H9 (cell line): ENCODE data around the gene DSCAM. TPM values are rescaled to one million over a fixed set of nuclear protein-coding genes. Genes with fewer than 3 reads are reported as not detected.

Experiments used
- DNase-seq: peaks from one replicate; pipeline ENCODE4 v3.0.0-alpha.2; 2017
- H2AFZ ChIP-seq: one replicate; pipeline ENCODE4 v1.6.1; 2013; ENCODE audit warnings: mild to moderate bottlenecking, low read length, control low read depth, moderate library complexity
- H2AK5ac ChIP-seq: 2 replicates; pipeline ENCODE4 v1.6.1; 2013; ENCODE audit warnings: low read length, control low read depth, mixed read lengths; ENCODE audit not compliant: insufficient read length
- H2BK120ac ChIP-seq: one replicate; pipeline ENCODE4 v1.6.1; 2013; ENCODE audit warnings: low read depth, mild to moderate bottlenecking, low read length, control low read depth, inconsistent platforms; ENCODE audit not compliant: poor library complexity, severe bottlenecking
- H2BK12ac ChIP-seq: 2 replicates; pipeline ENCODE4 v1.6.1; 2013; ENCODE audit warnings: low read length, control low read depth, mixed read lengths, low read depth; ENCODE audit not compliant: insufficient read length
- H2BK15ac ChIP-seq: 2 replicates; pipeline ENCODE4 v1.6.1; 2013; ENCODE audit warnings: low read depth, low read length, control low read depth
- H2BK20ac ChIP-seq: one replicate; pipeline ENCODE4 v1.6.1; 2013; ENCODE audit warnings: low read depth, mild to moderate bottlenecking, low read length, control low read depth, inconsistent platforms; ENCODE audit not compliant: poor library complexity, severe bottlenecking
- H2BK5ac ChIP-seq: 2 replicates; pipeline ENCODE4 v1.6.1; 2013; ENCODE audit warnings: low read length, control low read depth, mixed read lengths; ENCODE audit not compliant: insufficient read length
- H3K14ac ChIP-seq: 2 replicates; pipeline ENCODE4 v1.6.1; 2013; ENCODE audit warnings: low read length, control low read depth; ENCODE audit not compliant: insufficient read depth
- H3K18ac ChIP-seq: 2 replicates; pipeline ENCODE4 v1.6.1; 2013; ENCODE audit warnings: low read depth, mild to moderate bottlenecking, mixed read lengths, low read length, control low read depth; ENCODE audit not compliant: insufficient read length
- H3K23ac ChIP-seq: 2 replicates; pipeline ENCODE4 v1.6.1; 2013; ENCODE audit warnings: low read length, control low read depth, mixed read lengths, low read depth; ENCODE audit not compliant: insufficient read length
- H3K23me2 ChIP-seq: 2 replicates; pipeline ENCODE4 v1.6.1; 2013; ENCODE audit warnings: low read depth, mild to moderate bottlenecking, mixed read lengths, low read length, control low read depth; ENCODE audit not compliant: insufficient read length, poor library complexity, severe bottlenecking
- H3K27ac ChIP-seq: 2 replicates; pipeline ENCODE4 v1.5.1; 2013; ENCODE audit warnings: low read length, control low read depth, mixed read lengths, low read depth; ENCODE audit not compliant: insufficient read length
- H3K27me3 ChIP-seq: 2 replicates; pipeline ENCODE4 v1.6.1; 2013; ENCODE audit warnings: low read length, control low read depth, inconsistent platforms; ENCODE audit not compliant: insufficient read depth
- H3K4ac ChIP-seq: 2 replicates; pipeline ENCODE4 v1.6.1; 2013; ENCODE audit warnings: low read depth, mild to moderate bottlenecking, control low read depth, inconsistent platforms, low read length, moderate library complexity
- H3K4me1 ChIP-seq: 2 replicates; pipeline ENCODE4 v1.6.1; 2013; ENCODE audit warnings: low read length, control low read depth, inconsistent platforms; ENCODE audit not compliant: insufficient read depth
- H3K4me2 ChIP-seq: 2 replicates; pipeline ENCODE4 v1.6.1; 2013; ENCODE audit warnings: low read length, control low read depth, mixed read lengths; ENCODE audit not compliant: insufficient read length, insufficient read depth
- H3K56ac ChIP-seq: 2 replicates; pipeline ENCODE4 v1.6.1; 2013; ENCODE audit warnings: low read depth, mild to moderate bottlenecking, mixed read lengths, low read length, control low read depth; ENCODE audit not compliant: insufficient read length
- H3K79me1 ChIP-seq: 2 replicates; pipeline ENCODE4 v1.6.1; 2013; ENCODE audit warnings: low read depth, mild to moderate bottlenecking, moderate library complexity, low read length, control low read depth, inconsistent platforms; ENCODE audit not compliant: insufficient read depth, poor library complexity, severe bottlenecking
- H3K79me2 ChIP-seq: 2 replicates; pipeline ENCODE4 v1.6.1; 2013; ENCODE audit warnings: low read length, control low read depth, inconsistent platforms; ENCODE audit not compliant: insufficient read depth
- H3K9ac ChIP-seq: 2 replicates; pipeline ENCODE4 v1.6.1; 2013; ENCODE audit warnings: low read length, control low read depth, mixed read lengths; ENCODE audit not compliant: insufficient read length; ENCODE audit errors: extremely low read depth
- H3K9me3 ChIP-seq: one replicate; pipeline ENCODE4 v1.6.1; 2013; ENCODE audit warnings: low read depth, low read length, inconsistent platforms; ENCODE audit not compliant: control insufficient read depth
- H3T11ph ChIP-seq: one replicate; pipeline ENCODE4 v1.6.1; 2013; ENCODE audit warnings: mild to moderate bottlenecking, low read length, control low read depth, inconsistent platforms
- H4K20me1 ChIP-seq: one replicate; pipeline ENCODE4 v1.6.1; 2013; ENCODE audit not compliant: control insufficient read depth, insufficient read length, insufficient read depth
- H4K5ac ChIP-seq: 2 replicates; pipeline ENCODE4 v1.6.1; 2013; ENCODE audit warnings: low read depth, mild to moderate bottlenecking, mixed read lengths, low read length, control low read depth; ENCODE audit not compliant: insufficient read length
- H4K8ac ChIP-seq: replicated peaks from 2 replicates; pipeline ENCODE4 v1.6.1; 2013; ENCODE audit warnings: low read length, control low read depth, mixed read lengths, low read depth; ENCODE audit not compliant: insufficient read length
- H4K91ac ChIP-seq: 2 replicates; pipeline ENCODE4 v1.6.1; 2013; ENCODE audit warnings: low read depth, mild to moderate bottlenecking, moderate library complexity, mixed read lengths, low read length, control low read depth; ENCODE audit not compliant: insufficient read length
- H3K27ac Mint-ChIP-seq, 3 experiments: 2 replicates in 2 of 3; 3 replicates in 1 of 3; pipeline ENCODE4 v1.8.0; 2020 to 2021; ENCODE audit warnings: mixed read lengths in 3 of 3, mild to moderate bottlenecking in 1 of 3, moderate library complexity in 1 of 3
- H3K27me3 Mint-ChIP-seq: 2 replicates; pipeline ENCODE4 v1.8.0; 2021; ENCODE audit warnings: low read depth, mild to moderate bottlenecking, moderate library complexity, mixed read lengths
- H3K36me3 Mint-ChIP-seq, 3 experiments: 2 replicates in 2 of 3; 3 replicates in 1 of 3; pipeline ENCODE4 v1.8.0; 2020 to 2021; ENCODE audit warnings: low read depth in 3 of 3, mixed read lengths in 3 of 3; ENCODE audit not compliant: insufficient read depth in 1 of 3
- H3K4me1 Mint-ChIP-seq, 2 experiments: 2 replicates each; pipeline ENCODE4 v1.8.0; 2020; ENCODE audit warnings: mixed read lengths in 2 of 2
- H3K4me3 Mint-ChIP-seq, 2 experiments: 2 replicates in 1 of 2; 3 replicates in 1 of 2; pipeline ENCODE4 v1.8.0; 2020 to 2021; ENCODE audit warnings: mild to moderate bottlenecking in 2 of 2, mixed read lengths in 2 of 2, moderate library complexity in 1 of 2
- H3K9me3 Mint-ChIP-seq, 2 experiments: 2 replicates in 1 of 2; 3 replicates in 1 of 2; pipeline ENCODE4 v1.8.0; 2020; ENCODE audit warnings: mild to moderate bottlenecking in 2 of 2, mixed read lengths in 2 of 2, moderate library complexity in 1 of 2
- CTCF ChIP-seq: fragments of 200-600 bp; sonication (generic); conservative IDR thresholded peaks from 3 replicates; pipeline ENCODE4 v1.8.0; 2021; ENCODE audit warnings: antibody characterized with exemption, mild to moderate bottlenecking
- WGBS: extraction: QIAGEN DNeasy Blood & Tissue Kit; methylation state at CpG from one replicate; pipeline ENCODE4 v1.1.7; 2013; ENCODE audit warnings: missing lambda C conversion rate, low lambda C conversion rate, mixed read lengths; ENCODE audit not compliant: insufficient read length; ENCODE audit errors: extremely low coverage; 5-methylcytosine and 5-hydroxymethylcytosine counted together
- total RNA-seq: library from RNA; stranded (reverse); gene quantifications from 2 replicates; pipeline ENCODE4 v1.2.1, GENCODE V29; 2021

DSCAM gene
- total RNA-seq, 1 experiment from 2014 or later, result 0.17 TPM

- no peaks in the 10 kb centered on the region for H3K27me3 Mint-ChIP-seq
- H2AFZ ChIP-seq, result no peak overlapping the region
- H3K4me2 ChIP-seq, result no peak overlapping the region
- no peak overlapping the region for H4K8ac ChIP-seq
- peaks cover 3 to 5% of the 10 kb centered on the region in 2 experiments; a peak in 3 of 4 replicates for H3K4me1 Mint-ChIP-seq
- H3K27ac Mint-ChIP-seq, result no peak overlapping the region
- H3K18ac ChIP-seq, result no peak overlapping the region
- no peak overlapping the region for H2BK20ac ChIP-seq
- H2BK12ac ChIP-seq, result no peak overlapping the region
- no peak overlapping the region for H3T11ph ChIP-seq
- H3K27ac ChIP-seq, result no peak overlapping the region
- no peak overlapping the region for H3K9ac ChIP-seq
- H3K9me3 Mint-ChIP-seq, result peaks cover 18 to 26% of the 10 kb centered on the region in 2 experiments
- H3K9me3 ChIP-seq, result no peaks in the 10 kb centered on the region
- no peak overlapping the region for H2BK120ac ChIP-seq
- H3K79me2 ChIP-seq, result no peaks in the 10 kb centered on the region
- no peak overlapping the region for H3K56ac ChIP-seq
- H3K4me1 ChIP-seq, result no peaks in the 10 kb centered on the region
- DNase-seq, result no peak
- H3K23ac ChIP-seq, result no peak overlapping the region
- H3K79me1 ChIP-seq, result no peaks in the 10 kb centered on the region
- no peak overlapping the region for H3K14ac ChIP-seq
- H2BK15ac ChIP-seq, result no peak overlapping the region
- no peaks in the 10 kb centered on the region for H3K23me2 ChIP-seq
- H3K27me3 ChIP-seq, result no peaks in the 10 kb centered on the region
- no peak overlapping the region for H2AK5ac ChIP-seq
- no peaks in the 10 kb centered on the region for H4K20me1 ChIP-seq
- H3K4me3 Mint-ChIP-seq, result no peak overlapping the region
- WGBS, result no CpG with 5 or more reads among the region's 1 CpG
- H2BK5ac ChIP-seq, result no peak overlapping the region
- no peak overlapping the region for H4K91ac ChIP-seq
- no peak overlapping the region for H3K4ac ChIP-seq
- no peak overlapping the region for H4K5ac ChIP-seq
- peaks cover 0 to 13% (median 7%) of the 10 kb centered on the region in 3 experiments; a peak in 5 of 7 replicates for H3K36me3 Mint-ChIP-seq
- no peak for TF ChIP-seq CTCF
These were observed 356.6 kb downstream of the DSCAM start for GRCh38 chr21:40490408-40490807.
